RWPE2 (cell line): Measurements from ENCODE around the gene WEE1.

Experiments used
- ATAC-seq: fragments of 200-7000 bp; cut with Tn5 transposase; 3 replicates; pipeline ENCODE4 v1.9.1; 2021; ENCODE audit warnings: low read depth
- DNase-seq: peaks from one replicate; pipeline ENCODE4 v3.0.0-alpha.2; 2020; ENCODE audit warnings: low spot score
- H3K27ac ChIP-seq: fragments of 450-650 bp; 2 replicates; pipeline ENCODE4 v1.5.1; 2017; ENCODE audit warnings: mild to moderate bottlenecking; ENCODE audit not compliant: poor library complexity, severe bottlenecking
- H3K27me3 ChIP-seq: fragments of 250-450 bp; sonication (Bioruptor Pico); 2 replicates; pipeline ENCODE4 v1.5.1; 2021; ENCODE audit warnings: mild to moderate bottlenecking, moderate library complexity; ENCODE audit not compliant: insufficient read depth, poor library complexity, severe bottlenecking
- H3K36me3 ChIP-seq: fragments of 250-450 bp; sonication (Bioruptor Pico); 2 replicates; pipeline ENCODE4 v1.5.1; 2020; ENCODE audit warnings: low read depth, mild to moderate bottlenecking, moderate library complexity
- H3K4me1 ChIP-seq: fragments of 250-450 bp; sonication (Bioruptor Pico); 2 replicates; pipeline ENCODE4 v1.5.1; 2021; ENCODE audit warnings: mild to moderate bottlenecking, moderate library complexity; ENCODE audit not compliant: insufficient read depth, poor library complexity, severe bottlenecking
- H3K4me3 ChIP-seq: fragments of 250-450 bp; sonication (Bioruptor Pico); 2 replicates; pipeline ENCODE4 v1.5.1; 2021; ENCODE audit warnings: mild to moderate bottlenecking, moderate library complexity; ENCODE audit not compliant: severe bottlenecking
- H3K9me3 ChIP-seq: fragments of 250-450 bp; sonication (Bioruptor Pico); 2 replicates; pipeline ENCODE4 v1.5.1; 2021; ENCODE audit warnings: mild to moderate bottlenecking, moderate library complexity; ENCODE audit not compliant: severe bottlenecking
- CTCF ChIP-seq: fragments of 450-650 bp; IDR thresholded peaks from one replicate; pipeline ENCODE4 v1.5.1; 2017; ENCODE audit warnings: mild to moderate bottlenecking, moderate library complexity; ENCODE audit not compliant: poor library complexity, severe bottlenecking

Gene WEE1

DNA sequence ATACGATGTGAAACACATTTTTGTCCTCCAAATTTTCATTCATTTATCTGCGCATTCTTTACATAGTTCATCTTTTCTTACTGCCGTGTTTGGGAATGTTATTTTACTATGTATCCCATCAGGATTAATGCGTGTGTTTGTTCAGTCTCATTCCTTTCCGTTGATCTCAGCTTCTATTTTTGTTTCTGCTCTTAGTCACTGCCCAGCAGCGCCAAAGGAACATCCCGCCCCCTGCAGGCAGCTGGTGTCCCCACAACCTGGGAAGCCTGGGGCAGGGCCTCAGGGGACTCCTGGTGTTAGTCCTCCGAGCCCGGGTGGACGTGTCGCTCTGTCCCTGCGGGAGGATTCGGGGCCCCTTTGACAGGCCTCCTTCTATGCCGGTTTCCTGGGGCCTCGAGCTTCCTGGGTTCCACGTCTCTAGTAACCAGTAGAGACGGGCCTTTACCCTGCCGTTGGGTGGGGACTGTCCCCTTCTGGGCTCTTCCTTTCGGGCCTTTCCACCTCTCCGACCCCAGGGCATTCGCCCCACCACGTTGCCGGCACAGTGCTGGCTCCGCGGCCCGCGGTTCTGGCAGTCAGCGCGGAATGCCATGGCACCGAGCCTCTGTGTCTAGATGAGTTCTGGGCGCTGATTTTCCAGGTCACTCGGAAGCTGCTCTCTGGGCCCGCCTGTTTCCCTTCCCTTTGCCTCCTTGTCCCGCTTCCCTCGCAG is 39.8 kb downstream of the WEE1 start:
- no peaks in the 10 kb centered on the region for H3K36me3 ChIP-seq
- no peaks in the 10 kb centered on the region for H3K9me3 ChIP-seq
- DNase-seq, result peak; percentile 83
- H3K4me1 ChIP-seq, result peaks cover 12% of the 10 kb centered on the region
- peak; percentile 71 for ATAC-seq
- peak overlapping the region; percentile 84 for H3K27ac ChIP-seq
- peak; percentile 86 for TF ChIP-seq CTCF
- H3K27me3 ChIP-seq, result no peaks in the 10 kb centered on the region
- peak overlapping the region; percentile 17 for H3K4me3 ChIP-seq

DNA sequence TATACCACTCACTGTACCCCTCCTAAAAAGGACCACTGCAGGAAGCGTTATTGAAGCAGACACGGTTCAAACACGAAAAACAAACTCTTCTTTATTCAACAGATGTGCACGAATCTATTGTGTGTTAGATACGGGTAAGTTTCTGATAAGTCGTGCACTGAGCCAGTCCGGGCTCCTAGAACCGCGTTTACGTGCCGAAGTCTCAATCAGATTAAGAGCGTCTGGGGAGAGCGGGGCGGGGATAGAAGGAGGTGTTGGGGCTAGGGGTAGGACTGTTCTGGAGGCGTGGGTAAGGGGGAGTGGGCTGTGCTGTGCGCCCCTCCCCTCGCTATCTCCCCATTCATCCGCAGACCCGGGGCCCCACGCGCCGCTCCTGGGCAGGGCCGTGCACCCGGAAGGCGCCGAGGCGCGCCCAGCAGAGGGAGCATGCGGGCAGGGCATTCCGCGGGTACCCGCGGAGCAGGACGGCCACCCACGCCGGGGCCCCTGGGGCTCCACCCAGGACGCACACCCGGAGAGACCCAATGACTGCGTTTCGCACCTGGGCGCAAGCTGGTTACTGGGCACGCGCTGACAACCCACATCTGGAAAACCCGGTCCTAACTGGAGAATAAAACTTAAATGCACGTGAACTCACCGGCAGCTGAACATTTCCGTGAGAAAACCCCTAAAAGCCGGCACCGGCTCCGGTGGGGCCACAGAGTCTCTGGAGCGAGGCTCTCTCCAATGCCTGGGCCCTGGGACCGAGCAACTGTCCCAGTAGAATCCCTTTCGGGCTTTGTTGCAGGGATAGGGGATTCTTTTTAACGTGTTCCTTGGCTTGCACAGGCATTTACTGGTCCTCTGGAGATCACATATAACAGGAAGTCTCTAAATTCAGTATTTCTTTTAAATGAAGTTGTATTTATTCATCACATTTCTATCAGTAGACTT is 40.6 kb downstream of the WEE1 start:
- peak overlapping the region; percentile 84 for H3K27ac ChIP-seq
- peak; percentile 62 for TF ChIP-seq CTCF
- DNase-seq (peak; percentile 86), ATAC-seq (peak; percentile 82)
- H3K9me3 ChIP-seq, result no peaks in the 10 kb centered on the region
- H3K4me1 ChIP-seq, result peaks cover 12% of the 10 kb centered on the region
- H3K27me3 ChIP-seq, result no peaks in the 10 kb centered on the region
- H3K4me3 ChIP-seq, result peak overlapping the region; percentile 17
- no peaks in the 10 kb centered on the region for H3K36me3 ChIP-seq

DNA sequence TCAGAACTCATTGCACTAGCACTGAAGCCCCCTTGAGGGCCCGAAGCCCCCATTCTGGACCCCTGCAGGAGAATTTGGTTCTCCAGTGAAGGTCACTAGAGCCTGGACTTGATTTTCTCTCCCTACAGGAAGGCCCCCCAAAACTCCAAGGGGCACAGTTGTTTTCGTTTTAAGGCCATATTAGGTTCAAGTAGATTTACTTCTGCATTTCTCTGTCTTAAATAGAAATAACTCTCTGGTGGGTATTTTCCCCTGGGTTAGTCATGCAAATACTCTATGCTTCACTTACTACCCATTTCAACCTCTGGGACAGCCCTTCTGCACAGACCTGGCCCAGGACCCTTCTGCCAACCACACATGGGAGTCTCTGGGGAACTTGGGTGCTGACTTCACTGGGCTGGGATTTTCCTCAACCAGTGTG is 41.6 kb downstream of the WEE1 start:
- DNase-seq (no peak), ATAC-seq (no peak)
- Histone ChIP-seq H3K4me1 (peaks cover 12% of the 10 kb centered on the region), H3K9me3 (no peaks in the 10 kb centered on the region), H3K36me3 (no peaks in the 10 kb centered on the region), H3K27me3 (no peaks in the 10 kb centered on the region), H3K27ac (peak overlapping the region; percentile 84), H3K4me3 (no peak overlapping the region)
- no peak for TF ChIP-seq CTCF

DNA sequence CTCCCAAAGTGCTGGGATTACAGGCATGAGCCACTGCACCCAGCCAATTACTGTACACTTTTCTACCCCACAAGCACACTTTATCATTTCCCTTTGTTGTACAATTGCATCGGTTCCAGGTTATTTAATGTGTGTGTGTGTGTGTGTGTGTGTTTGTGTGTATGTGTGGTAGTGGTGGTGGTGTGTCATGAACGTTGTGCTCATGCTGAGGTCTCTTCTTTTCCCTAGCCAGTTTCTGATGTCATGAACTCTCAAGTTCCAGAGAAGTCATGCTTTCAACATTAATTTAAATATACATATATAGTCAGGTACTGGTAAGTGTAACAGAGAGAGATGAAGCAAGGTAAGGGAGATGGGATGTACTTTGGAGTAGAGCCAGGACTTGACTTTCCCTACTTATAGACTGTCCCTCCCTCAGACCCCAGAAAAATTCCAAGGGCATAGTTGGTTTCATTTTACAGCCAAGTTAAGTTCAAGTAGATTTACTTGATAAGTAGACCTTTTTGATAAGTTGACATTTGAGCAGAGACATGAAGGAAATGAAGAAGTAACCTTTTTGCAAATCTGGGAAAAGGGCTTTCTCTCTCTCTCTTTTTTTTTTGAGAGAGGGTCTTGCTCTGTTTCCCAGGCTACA is 42.7 kb downstream of the WEE1 start:
- DNase-seq (no peak), ATAC-seq (no peak)
- no peak for TF ChIP-seq CTCF
- no peaks in the 10 kb centered on the region for H3K27me3 ChIP-seq
- H3K36me3 ChIP-seq, result no peaks in the 10 kb centered on the region
- H3K4me1 ChIP-seq, result peaks cover 12% of the 10 kb centered on the region
- no peak overlapping the region for H3K4me3 ChIP-seq
- H3K9me3 ChIP-seq, result no peaks in the 10 kb centered on the region
- no peak overlapping the region for H3K27ac ChIP-seq
